HCEC 1CT (cell line): ENCODE results near the gene IGHMBP2.
A peak's percentile ranks its signal among the peaks of the same experiment; 100 is the strongest.

Experiments used
- DNase-seq: peaks from one replicate; pipeline ENCODE4 v3.0.0-alpha.2; 2017

IGHMBP2 gene

DNA sequence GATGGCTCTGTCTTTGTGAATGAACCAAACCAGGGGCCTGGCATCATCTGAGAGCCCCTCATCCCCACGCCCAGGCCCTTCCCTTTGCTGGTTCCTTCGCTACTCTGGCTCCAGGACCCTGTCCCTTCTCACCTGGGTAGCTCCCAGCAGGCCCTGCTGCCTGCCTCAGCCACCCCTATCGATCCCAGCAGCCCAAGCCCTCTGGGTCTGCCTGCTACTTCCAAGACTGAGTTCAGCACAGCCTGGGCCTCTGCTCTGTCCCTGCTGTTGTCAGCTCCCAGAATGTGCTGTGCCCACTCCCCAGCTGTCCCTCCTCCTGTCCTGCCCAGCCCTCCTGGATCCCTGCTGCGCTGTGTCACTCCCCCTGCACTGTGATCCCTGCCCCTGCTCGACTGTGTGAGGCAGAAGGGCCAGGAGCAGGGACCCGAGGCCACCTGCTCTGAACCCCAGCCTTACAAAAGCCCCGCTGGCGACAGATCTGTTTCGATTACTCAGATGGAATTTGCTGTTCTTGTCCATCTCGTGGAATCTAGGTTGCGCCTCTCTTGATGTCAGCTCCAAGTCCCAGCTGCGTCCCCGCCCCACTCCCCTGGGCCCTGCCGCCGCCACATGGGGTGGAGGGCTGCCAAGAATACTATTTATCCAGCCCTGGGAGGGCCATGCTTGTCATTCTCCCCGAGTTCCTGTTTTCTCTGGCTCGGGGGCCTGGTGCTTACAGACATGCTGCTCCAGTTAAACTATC, 13.0 kb upstream of the IGHMBP2 start:
- DNase-seq, result no peak

DNA sequence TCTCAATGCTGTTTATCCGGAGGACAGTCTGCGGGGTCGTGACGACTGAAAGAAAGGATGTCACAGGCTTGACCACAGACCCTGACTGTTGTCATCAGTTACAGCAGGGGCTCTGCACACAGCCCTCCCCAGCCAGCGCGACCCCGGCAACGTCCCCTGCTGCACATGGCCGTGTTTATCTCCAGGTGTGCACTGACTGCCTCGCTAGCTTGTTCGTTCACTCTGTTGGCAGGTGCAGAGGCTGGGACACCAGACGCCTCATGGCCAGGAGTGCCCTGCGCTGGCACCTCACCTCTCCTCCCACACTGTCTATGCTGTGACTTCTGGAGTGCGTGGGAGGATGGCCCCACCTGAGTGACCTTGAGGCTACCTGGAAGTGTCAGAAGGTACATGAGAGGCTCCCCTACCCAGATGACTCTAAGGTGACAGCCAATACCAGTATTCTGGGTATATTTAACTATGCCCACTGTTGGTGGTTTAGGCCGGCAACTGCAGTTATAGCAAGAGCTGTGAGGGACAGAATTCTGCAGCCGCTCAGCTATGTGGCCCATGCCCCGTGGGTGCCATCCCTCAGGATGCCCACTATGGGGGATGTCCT, 12.2 kb upstream of the IGHMBP2 start:
- no peak for DNase-seq

DNA sequence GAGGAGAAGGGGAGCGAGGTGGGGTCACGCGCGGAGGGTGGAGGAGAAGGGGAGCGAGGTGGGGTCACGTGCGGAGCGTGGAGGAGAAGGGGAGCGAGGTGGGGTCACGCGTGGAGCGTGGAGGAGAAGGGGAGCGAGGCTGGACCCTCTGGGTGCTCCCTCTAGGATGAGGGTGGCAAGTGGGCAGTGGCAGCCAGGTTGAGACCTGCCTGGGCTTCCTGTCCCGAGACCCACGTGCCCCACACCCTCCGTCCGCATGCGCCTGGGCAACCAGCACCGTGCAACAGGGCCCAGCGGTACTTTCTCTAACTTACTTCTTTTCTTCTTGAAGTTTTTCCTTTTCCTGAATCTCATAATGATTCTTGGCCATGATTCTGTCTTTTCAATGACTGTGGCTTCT, 11.1 kb upstream of the IGHMBP2 start:
- no peak for DNase-seq

DNA sequence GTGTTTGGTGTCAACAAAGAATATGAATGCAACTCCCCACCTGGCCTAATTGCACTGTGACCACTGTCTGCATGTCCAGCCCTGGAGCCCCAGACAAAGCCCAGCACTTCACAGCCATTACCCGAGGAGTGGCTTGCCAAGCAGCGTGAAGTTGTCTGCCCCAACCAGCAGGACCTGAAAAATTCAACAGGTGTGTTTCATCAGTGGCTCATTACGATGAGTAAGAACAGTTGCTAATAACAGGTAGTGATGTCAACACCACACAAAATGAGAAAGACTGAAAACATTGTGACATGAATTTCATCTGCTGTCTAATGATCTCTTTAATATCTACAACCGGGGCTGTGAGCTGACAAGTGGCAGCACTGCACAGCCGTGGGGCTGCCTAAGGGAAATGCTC, 10.4 kb upstream of the IGHMBP2 start:
- no peak for DNase-seq

DNA sequence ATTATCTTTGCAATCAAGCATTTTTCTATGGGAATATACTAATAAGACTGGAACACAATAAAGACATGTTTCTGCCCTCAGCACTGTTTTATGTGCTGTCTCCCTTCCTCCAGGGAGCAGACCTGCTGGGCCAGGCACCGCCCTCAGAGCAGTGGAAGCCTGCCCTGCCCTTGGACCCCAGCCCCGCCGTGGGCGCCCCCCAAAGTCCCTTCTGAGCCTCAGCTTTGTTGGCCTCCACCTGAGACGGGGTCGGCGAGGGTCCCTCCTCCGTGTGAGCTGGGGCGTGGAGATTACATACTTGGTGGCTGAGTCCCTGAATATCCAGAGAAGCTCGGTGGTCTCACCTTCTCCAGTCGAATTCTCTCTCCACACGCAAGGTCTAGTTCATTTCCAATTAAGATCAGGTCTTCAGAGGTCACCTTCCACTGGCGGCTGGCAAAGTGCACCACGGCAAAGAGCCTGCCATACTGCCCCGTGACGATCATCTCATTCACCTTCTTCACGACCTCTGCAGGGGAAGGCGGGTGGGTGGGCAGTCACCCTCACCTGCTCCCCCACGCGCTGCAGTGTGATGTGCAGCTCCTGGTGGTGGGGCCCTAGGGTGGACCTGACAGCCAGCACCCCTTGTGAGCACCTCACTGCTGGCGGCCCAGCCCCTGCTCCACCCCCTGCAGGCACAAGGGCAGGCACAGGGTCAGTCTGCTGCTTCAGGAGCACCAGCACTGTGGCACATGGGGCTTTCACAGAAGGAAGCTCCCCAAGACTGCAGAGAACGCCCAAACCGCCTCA, 7.3 kb upstream of the IGHMBP2 start:
- DNase-seq, result no peak

DNA sequence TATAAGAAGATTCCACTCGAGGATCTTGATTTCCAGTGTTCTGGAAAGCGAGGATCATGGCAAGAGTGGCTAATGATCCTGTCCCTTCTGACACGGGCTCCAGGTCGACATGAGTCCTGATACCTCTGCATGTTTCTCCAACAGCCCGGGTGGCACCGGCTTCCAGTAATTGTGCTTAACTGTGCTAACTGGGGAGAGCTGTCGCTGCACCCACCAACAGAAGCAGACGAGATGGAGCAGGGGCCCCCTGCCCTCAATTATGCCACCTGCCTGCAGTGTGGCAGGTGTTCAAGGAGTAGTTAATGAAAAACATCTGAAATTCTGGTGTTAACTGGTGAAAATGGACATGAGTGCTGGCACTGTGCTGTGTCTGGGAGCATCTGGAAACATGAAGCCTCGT, 6.2 kb upstream of the IGHMBP2 start:
- DNase-seq, result no peak

DNA sequence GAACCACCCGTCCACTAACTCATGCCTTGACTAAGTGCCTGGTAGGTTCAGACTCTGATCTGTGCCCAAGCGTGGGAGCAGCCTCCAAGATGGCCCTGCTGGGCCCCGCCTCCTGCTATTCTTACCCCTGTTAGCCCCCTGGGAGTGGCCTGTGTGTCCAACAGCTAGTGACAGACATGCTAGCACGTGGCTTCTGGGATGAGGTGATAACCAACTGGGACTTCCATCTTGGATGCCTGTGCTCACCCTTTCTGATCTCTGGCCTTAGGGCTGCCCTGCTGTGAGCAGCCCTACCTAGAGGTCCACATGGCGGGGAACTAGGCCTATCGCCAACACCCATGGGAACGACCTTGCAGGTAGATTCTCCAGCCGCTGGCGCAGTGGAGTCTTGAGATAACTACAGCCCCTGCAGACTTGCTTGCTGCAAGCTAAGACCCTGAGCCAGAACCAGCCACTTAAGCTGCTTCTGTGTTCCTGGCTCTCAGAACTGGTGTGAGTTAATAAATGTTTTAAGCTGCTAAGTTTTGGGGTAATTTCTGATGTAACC, 2.8 kb upstream of the IGHMBP2 start:
- DNase-seq, result no peak

DNA sequence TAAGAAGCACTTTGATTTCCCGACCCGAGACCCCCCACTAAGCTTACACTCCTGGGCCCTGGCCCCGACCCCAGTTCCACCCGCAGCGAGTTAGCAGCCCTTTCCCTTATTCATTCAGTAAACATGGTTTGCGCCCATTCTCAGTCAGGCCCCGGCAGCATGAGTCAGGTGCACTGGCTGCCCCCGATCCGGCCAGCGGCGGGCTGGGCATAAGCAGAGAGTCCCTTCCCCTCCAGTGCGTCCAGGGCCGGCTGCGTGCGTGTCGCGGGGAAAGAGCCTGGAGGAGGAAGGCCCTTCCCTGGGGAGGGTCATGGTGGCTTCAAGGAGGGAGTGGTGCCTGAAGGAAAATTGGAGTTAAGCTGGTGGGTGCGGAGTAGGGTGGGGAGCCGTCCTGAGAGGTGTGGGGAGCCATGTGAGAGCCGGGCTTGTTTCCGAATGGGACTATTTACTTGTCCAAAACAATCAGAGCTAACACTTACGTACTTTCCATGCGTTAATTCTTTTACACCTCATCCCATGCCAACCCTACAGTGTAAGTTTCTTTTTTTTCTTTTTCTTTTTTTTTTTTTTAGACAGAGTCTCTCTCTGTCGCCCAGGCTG, 657 bp downstream of the IGHMBP2 start:
- peak; percentile 2 for DNase-seq

DNA sequence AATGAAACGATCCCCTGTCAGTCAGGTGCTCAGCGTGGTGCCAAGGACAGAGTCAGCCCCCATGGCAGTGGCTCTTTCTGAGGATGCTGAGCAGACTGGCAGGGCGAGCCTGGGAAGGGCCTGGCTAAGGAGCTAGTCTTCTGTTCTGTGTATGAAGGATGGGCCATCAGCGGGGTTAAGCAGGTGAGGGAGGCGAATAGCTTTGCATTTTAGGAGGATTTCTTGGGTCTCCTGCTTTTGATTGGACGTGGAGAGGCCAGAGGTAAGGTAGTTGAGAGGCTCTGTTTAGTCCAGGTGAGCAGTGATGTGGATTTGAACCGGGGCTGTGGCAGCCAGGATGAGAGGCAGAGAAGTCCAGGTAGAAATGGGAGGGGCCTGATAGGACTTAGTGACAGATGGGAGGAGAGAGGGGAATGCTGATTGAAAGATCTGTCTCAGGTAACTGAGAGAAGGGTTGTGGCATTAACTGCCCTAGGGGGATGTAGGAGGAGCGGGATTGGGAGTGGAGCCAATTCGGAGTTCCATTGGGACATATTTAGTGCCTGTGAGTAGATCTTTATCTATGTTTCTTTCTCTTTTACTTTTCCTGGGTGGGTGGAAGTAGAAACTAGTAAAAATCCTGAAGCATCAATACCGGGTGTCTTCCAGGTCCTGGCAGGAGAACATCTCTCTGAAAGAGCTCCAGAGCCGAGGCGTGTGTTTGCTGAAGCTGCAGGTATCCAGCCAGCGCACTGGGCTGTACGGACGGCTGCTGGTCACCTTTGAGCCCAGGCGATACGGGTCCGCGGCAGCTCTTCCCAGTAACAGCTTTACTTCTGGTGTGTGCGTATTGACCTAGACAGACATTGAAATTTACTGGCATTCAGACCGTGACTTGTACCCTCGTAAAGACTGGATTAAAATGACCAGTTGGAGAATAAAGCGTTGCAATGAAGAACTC, 2.0 kb downstream of the IGHMBP2 start:
- DNase-seq, result no peak

DNA sequence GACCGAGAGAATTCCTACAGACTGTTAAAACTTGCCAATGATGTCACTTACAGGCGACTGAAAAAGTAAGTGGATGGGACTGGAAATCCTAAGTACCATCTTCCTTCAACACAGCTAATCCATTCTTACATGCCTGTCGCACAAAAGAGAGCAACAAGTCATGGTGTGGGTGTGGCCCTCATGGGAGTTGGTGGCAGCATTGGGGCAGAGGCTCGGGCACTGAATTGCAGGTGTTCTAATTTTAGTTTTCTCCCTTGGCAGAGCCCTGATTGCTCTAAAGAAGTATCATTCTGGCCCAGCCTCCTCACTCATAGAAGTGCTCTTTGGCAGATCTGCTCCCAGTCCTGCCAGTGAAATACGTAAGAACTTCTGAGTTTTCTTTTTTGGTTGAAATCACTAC, 4.6 kb downstream of the IGHMBP2 start:
- no peak for DNase-seq

DNA sequence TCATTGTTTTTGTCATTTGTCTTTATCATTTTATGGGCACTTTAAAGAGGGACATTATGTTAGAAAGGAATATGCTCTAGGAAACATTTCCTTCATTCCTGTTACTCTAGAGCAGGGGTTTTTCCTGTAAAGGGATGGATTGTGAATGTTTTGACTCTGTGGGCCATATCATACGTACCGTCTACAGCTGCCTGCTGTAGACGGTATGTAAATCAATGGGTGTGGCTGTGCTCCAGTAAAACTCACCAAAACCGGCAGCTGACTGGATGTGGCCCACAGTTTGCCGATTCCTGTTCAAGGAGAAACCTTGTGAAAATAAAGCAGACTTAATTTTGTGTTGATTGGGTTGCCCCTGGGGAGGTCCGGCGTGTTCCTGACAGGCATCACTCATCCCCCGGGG, 7.3 kb downstream of the IGHMBP2 start:
- no peak for DNase-seq

DNA sequence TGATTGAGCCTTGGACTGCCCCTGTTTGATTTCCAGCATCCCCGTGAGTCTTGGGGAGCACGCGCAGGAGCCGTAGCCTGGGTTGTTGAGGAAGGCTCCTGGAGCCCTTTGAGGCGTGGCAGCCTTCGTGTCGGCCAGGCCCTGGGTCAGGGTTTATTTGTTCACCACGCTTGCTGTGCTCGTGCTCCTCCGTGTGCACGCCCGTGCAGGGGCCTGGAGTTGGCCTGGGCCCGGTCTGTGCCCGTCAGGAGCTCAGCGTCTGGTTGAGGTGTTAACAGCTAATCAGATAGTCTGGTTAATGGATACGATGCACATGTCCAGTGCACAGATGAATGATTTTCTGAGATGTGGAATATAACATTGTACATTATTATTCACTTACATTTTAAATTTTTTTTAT, 8.0 kb downstream of the IGHMBP2 start:
- DNase-seq, result no peak

DNA sequence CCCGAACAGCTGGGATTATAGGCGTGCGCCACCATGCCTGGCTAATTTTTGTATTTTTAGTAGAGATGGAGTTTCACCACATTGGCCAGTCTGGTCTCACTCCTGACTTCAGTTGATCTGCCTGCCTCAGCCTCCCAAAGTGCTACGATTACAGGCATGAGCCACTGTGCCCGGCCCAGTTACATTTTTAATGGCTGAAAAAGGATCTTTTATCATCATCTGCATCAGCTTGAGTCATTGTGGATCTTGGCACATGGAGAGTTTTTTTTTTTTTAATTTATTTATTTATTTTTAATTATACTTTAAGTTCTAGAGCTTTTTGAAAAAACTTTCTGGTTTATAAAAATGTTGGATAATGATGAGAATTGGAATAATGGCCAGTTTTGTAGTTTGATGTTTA, 8.6 kb downstream of the IGHMBP2 start:
- DNase-seq, result no peak

DNA sequence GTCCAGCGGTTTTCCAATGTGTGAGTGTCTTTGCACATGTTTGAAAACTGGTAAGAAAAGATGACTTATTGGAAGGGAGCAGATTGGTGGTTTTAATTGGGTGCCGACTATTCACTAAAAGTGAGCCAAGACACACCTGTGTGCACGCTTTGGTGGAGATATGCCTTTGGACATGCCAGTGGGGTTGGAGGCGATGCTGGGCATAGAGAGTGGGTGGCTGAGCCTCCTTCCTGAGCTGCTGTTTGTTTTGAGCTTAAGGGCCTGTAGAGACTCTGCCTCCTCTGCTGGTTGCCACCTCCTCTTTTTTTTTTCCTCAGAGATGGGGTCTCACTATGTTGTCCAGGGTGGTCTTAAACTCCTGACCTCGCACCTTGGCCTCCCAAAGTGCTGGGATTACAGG, 9.5 kb downstream of the IGHMBP2 start:
- DNase-seq, result no peak

DNA sequence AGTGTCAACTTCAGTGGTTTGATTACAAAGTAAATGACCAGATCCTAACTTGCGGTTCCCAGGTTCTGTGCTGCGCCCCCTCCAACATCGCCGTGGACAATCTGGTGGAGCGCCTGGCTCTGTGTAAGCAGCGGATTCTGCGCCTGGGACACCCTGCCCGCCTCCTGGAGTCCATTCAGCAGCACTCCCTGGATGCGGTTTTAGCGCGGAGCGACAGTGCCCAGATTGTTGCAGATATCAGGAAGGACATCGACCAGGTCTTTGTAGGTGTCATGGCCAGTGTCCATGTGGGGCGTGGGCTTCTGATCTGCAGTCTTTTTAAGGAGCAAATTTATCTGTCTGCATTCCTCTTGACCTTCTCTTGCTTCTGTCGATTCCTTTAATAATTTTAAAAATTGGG, 11.1 kb downstream of the IGHMBP2 start:
- no peak for DNase-seq

DNA sequence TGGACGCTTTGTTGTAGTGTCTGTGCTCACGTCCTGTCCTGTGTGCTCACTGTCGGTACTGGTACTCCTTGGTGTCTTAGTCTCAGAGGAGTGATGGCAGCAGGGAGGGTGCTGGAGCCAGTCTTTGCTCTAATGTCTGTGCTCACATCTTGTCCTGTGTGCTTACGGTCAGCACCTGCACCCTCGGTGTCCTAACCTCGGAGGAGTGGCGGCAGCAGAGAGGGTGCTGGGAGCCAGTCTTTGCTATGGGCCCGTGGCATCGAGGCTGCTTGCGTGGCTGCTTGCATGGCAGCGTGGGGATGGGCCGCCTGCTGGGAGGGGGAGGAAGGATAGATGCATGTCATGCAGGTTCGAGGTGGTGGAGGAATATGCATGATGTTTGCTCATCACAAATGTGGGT, 12.7 kb downstream of the IGHMBP2 start:
- DNase-seq, result no peak

DNA sequence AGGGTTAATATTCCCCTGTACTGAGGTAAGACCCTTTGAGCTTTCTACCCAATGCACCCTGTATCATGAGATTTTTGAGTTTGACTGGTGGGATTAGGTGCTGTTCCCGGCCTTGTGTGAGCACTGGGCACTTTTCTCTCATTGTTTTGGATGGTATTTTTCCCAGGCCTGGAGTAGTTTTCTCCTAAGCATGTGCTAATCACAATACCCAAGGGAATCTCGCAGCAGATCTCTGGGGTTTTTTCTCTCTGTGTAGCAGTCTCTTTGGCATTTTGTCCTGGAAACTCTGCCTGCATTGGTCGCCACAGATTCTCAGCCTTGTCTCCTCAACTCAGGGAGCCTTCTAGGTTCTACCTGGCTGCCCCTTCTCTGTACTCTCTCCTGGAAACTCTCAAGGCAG, 19.9 kb downstream of the IGHMBP2 start:
- no peak for DNase-seq

DNA sequence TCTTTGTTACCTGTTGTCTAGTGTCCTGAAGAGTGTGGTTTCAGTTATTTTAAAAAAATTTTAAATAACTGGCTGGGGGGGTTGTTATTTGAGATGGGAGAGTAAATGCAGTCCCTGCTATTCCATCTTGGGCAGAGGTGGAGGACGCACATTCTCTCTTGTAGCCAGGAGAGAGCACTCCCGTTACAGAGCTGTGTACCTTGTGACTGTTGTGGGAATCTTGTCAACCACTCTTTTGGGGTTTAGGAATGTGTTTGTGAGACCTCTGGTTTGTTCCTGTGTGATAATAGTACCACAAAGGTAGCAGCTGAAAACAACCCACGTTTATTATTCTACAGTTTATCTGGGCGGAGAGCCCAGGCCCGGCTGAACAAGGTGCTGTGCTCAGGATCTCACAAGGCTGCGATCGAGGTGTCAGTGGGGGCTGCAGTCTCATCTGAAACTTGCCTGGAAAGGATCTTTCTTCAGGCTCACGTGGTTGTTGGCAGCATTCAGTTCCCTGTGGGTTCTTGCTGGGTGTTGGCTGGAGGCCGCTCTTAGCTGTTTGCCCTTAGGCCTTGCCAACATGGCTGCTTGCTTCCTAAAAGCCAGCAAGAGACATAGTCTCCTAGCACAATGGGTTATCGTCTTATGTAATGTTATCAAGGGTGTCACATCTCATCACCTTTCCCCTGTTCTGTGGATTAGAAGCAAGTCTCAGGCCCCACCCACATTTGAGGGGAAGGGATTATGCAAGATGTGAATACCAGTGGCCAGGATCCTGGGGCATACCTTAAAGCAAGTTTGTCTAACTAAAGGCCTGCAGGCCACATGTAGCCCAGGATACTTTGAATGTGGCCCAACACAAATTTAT, 20.6 kb downstream of the IGHMBP2 start:
- DNase-seq, result no peak

DNA sequence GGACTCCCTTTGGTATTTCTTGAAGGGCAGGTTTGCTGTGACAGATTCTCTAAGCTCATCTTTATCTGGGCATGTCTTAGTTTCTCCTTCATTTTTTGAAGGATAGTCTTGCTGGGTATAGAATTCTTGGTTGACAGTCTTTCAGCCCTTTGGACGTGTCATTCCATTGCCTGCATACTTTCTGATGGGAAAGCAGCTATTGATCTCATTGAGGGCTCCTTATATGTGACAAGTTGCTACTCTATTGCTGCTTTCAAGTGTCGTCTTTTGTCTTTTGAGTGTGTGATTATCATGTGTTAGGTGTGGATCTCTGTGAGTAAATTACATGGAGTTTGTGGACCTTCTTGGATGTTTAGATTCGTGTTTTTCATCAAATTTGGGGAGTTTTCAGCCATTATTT, 21.9 kb downstream of the IGHMBP2 start:
- DNase-seq, result no peak

DNA sequence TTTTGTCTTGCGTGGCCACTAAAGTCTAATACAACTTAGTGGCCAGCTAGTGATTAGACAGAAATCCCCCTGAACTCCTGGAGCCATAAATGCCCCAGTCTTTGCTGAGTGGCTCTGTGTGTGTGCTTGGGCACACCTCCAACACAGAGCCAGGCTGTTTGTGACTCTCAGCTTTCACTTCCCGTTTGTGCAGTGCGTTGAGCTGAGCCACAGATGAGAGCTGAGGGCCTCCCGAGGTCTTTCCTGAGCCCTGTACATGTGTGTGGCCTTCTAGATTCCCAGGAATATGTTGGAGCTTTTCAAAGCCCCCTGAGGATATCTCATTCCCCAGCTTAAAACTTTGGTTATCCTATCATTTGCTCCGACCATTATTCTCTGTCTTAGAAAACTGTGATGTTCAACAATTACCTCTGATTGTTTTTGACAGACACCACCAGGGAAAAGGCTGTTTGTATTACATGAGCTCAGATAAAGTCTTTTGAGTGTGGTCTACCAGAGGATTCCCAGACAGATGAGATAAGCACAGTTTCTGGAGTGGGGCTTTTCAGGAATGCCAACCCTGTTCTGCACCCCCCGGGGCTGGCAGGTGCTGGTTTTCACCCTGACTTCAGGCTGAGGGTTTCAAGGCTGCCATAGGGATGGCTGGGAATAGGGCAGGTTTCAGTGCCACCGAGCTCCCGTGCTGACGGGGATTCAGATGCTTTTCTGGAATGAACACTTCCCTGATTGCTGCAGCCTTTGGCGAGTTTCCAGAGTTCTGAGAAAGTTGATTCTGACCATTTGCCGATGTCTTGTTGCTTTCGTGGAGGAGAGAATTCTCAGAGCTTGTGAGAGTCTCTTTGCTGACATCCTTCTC, 23.8 kb downstream of the IGHMBP2 start:
- no peak for DNase-seq
